ENCODE measurements around the gene C3orf52.
"Not testable (repeated sequence)": the region's sequence is repeated elsewhere in the genome, so short reads cannot be mapped to it uniquely, and the experiment has no call there.

C3orf52 gene, protein sequence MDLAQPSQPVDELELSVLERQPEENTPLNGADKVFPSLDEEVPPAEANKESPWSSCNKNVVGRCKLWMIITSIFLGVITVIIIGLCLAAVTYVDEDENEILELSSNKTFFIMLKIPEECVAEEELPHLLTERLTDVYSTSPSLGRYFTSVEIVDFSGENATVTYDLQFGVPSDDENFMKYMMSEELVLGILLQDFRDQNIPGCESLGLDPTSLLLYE

GRCh38 chr3:112086076-112086854 is at the start of gene C3orf52:
TSS of gene C3orf52 (plus strand) at chr3:112086389. CDS start at chr3:112086408, 19 bp downstream.
- peak; percentile 43 to 82 for DNase-seq

- DNase-seq, result not testable (repeated sequence)
Measured at GRCh38 chr3:112037194-112037593, 49.0 kb upstream of the C3orf52 start.

DNA sequence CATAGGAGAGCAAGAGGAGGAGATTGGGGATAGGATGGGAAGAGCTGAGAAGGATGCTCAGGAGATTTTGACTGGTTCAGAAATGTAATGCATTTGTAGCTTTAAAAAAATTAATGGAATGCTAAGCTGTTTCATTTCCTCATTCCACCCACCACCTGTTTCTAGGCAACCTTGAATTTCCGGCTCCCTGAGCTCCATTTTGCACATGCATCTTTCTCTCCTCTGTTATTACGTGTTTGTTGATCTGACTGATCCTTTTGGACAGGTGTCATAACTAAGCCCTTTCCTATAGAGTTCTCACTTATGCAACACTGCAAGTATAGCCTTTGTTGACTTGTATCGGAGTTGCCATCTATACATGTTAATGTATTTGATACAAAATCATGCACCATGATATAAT is 47.3 kb upstream of the C3orf52 start:
- DNase-seq, result no peak

DNA sequence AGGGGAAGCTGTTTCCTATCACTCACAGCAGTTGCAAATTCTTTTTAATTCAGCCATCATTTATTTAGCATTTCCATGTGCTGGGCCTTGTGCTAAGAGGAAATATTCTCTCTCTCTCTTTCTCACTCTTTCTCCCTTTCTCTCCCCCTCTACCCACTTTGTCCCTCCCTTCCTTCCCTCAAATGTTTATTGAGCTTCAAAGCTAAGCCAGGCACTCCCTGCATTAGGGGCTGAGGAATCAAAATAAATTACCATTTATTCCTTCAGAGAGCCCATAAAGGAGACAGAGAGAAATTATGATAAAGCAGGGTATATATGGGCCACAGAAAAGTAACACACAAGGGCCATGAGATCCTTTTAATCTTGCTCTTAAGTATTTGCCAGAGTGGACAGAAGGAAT is 44.9 kb upstream of the C3orf52 start:
- no peak for DNase-seq

DNA sequence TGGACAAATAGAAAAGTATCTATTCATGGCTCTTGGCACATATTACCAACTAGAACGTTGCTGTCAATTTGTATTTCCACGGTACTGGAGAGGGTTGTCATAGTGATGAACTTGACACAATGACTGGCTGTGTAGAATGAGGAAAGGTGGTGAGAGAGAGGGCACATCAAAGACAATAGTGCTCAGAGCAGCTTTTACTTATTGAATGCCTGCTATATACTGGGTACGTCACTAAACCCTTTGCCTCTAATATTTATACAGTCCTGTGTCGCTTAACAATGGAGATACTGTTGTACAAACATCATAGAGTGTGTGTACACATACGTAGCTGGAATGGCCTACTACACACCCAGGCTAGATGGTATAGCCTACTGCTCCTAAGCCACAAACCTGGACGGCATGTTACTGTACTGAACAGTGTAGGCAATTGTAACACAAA is 43.3 kb upstream of the C3orf52 start:
- peak; percentile 37 to 44 for DNase-seq

DNA sequence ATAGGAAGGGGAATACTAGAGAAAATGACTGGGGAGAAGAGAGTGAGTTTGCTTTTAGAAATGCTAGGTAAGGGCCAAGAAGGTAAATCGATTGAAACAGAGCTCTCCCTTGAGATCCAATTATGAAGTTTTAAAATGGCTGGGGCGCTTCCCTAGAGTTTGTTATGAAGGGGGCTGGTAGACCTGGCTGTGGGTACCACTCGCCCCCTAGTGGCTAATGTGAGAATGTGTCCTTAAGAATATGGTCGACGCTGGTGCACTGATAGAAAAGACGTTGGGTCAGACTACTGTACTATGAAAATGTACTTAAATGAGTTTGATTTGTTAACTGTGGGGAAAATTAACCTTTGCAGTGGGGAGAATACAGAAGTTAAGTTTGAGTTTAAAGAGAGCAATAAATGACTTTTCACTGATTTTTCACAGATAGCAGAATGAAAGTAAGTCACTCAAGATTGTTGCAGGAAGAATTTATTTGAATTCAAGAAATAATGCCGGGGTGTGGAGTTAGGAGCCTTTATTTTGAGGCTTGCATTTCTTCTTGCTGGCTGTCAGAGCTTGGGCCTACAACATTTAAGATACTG is 42.5 kb upstream of the C3orf52 start:
- DNase-seq, result peak; percentile 48 to 81

- DNase-seq, result no peak
Measured at GRCh38 chr3:112046599-112046998, 39.6 kb upstream of the C3orf52 start.

DNA sequence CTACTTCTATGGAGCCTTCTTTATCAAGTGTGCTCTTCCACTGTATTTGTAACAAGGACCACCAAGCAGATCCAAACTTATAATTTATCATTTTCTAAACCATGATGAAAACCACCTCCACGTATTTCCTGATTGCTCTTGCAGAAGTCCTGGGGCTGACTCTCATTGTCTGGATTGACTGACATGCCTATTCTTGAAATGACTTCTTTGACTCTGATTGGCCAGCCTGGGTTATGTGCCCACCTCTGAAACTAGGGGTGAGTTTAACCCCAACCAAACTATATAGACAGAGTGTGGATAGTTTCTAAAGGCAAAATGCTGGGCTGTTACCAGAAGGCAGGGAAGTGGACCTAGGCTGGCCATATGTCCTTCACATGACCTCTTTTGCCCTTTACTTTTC is 38.9 kb upstream of the C3orf52 start:
- no peak for DNase-seq

DNA sequence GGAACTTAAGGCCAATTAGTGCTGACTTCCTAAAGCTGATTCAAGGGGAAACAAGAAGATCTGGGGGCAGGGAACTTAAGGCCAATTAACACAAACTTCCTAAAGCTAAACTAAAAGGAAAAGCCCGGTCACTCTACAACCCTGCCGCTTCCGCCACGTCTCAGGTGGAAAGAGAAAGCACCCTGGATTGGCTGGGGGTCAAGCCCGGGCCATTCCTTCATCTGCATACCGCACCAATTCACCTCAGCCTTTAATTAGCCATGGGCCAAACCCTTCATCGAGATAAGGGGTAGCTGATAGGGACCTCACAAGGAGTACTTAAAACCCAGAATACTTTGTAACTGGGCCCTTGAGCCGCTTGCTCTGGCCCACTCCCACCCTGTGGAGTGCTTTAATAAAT is 37.3 kb upstream of the C3orf52 start:
- DNase-seq, result no peak

DNA sequence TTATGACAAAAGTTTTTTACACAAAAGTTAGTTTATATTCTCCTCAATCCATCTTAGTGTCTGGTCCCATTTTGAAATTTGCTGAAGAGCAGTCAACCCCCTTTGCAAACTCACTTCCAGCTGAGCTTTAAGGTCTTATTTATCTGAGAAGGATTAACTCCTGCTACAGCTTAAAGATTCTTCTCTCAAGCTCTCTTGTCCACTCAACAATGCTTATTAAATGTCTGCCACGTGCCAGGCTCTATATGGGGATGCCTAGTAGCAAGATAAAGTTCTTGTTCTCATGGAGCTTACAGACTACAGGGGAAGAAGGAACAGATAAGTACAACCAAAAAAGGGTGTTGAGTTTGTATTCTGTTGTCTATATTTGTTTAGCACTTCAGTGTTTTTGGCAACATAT is 33.0 kb upstream of the C3orf52 start:
- no peak for DNase-seq

DNA sequence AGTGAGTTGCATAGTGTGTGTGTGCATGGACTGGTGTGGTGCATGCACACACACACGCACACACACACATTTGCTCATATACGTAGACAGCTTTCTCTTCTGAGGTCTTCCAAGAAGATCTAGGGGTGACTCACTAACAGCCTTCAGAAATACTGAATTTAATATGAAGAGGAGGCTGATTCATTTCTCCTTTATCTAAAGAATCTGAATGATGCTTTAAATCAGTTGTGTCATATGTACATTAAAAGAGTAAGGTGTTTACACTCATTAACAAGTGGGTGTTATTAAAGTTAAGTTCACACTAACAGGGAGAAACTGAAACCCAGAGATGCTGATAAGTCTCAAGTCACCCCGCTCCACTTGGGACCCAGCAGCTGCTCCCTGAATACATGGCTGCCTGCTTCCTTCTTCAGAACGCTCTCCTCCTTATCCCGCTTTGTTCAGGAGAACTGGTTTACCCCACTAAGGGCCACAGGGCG is 29.7 kb upstream of the C3orf52 start:
- DNase-seq, result no peak

DNA sequence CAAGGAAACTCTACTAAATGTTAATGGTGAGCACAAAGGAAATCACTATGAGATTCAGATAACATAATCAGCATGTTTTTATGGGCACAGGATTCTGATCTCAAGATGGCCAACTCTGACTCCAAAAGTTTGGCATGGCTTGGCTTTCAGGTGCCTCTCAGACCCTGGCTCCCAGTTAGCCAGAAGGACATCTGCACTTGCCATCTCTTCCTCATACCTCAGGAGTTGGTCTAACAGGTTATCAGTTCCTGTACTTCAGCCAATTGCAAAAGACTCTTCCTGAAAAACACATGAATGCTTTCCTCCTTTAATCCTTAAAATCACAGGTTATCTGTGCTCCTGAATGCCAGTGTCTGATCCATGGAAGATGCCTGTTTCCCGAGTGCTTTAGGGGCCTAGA is 26.7 kb upstream of the C3orf52 start:
- no peak for DNase-seq

DNA sequence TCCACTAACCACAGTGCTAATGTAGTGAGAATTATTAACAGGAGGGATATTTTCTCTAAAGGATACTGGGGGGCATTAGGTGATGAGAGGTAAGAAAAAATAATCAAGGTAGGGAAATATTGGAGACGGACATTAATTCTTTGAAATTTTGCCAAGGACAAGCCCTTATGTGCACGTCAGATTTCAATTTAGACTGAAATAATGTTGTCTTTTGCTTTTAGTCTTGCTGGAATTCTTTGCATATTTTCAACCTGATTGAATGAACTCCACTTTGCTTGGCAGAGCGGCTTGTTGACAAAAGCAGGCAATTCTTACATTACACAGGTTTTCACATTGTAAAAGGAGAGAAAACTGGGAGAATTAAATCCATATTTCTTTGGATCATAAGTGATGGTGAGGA is 25.0 kb upstream of the C3orf52 start:
- DNase-seq, result no peak

- not testable (repeated sequence) for DNase-seq
Measured at GRCh38 chr3:112072387-112073060, 13.7 kb upstream of the C3orf52 start.

DNA sequence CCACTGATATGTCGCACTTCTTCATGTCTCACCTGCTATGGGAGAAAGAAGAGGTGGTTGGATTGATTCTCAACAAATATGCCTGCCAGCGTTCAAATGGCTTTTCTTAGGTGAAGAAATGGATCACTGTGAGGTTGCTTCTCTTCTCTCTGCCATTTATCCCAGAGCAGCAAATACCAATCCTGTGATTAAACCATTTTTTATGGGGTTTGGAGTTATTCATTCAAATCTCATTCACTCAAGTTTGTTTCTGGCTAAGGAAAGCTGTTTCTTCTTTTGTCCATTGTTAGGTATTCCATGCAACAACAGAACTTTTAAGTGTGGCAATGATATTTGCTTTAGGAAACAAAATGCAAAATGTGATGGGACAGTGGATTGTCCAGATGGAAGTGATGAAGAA is 12.2 kb upstream of the C3orf52 start:
- DNase-seq, result no peak

- DNase-seq, result peak; percentile 53 to 55
Measured at GRCh38 chr3:112074616-112075497, 11.3 kb upstream of the C3orf52 start.

- DNase-seq, result no peak
Measured at GRCh38 chr3:112078125-112079083, 7.8 kb upstream of the C3orf52 start.

DNA sequence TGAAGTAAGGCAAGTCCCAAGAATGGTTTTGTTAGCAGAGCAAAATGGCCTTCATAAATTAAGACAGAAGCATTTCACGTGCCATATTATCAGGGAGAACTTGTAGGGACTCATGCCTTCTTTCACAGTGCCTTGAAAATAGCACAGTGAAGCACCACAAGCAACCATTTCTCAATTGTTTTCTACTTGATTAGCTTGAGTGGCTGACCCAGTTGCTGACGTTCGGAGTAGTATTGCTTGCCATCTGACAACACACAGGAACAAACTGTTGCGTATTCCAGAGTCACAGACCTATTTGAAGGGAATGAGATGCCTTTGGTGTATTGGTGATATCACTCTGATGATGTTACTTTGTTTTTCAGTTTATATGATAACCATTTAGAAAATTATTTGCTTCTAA is 3.0 kb upstream of the C3orf52 start:
- no peak for DNase-seq

DNA sequence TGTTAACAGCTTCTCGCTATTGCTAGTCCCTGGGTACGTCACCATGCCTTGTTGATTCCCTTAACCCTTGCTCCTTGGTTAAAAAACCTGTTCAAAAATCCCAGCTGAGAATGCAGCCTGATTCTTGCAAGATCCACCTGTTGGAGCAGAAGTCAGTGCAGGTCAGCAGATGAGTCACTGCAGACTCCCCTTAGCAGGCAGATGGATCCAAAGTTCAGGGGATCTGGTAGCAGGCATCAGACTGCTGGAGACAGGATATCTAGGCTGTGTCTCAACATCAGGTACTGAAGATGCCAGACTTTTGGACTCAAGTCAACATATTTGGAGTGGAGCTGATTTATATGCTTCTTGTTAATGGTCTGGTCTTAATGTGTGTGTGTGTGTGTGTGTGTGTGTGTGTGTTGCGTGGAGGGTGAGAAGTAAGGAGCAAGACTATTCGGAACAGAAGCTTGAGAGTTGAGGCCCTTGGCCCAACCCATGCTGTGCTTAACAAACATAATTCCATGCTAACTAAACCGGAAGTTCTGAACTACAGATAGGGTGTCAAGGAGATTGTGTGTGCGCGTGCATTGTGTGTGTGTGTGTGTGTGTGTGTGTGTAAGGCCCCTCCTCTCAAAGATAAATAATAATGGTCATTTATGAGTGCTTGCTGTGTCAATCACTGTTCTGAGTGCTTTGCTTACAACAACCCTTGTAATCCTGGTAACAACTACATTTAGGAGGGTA is 1.0 kb upstream of the C3orf52 start:
- DNase-seq, result no peak

DNA sequence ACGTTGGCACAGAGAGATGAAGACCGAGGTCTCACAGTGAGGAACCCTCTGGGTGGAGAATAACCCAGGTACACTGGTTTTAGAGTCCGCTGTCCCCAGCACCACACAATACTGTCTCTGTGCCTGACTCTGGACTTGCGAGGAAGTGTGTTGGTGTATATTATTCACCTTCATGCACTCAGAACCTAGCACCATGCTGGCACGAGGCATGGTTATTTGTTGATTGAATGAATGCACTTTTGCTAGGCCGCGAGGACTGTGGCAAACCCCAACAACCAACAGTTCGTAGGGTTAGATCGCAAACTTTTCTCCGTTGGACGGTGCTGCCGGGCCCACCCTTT is 484 bp upstream of the C3orf52 start:
- no peak for DNase-seq

Measured in NCI-H526 (cell line).